Measurements from ENCODE around the gene TMPRSS3. TPM values are rescaled to one million over a fixed set of nuclear protein-coding genes. Genes with fewer than 3 reads are reported as not detected.

The TMPRSS3 gene
- total and polyA plus RNA-seq, 7 donors: 0.16 to 1.3 (median 0.60) TPM; not detected in 4

DNA sequence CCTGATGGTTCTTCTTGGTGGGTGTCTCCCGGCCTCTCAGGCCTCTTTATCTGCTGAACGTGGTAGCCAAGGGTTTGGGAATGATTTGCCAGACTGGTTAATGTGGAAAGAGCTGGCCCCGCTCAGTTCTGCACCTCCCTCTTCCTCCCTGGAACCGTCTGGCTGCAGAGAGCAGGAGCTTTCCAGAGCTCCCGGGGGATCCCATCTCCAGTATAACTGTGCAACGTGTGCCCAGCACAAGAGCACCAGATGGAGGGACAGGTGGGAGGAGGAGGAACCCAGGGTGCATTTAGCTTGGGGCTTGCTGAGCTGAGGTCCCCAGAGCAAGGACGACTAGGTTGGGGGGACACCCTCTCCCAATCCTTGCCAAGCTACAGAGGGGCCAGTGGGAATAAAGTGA lies 34.6 kb downstream of the TMPRSS3 start:
- Histone ChIP-seq H3K36me3 (no peaks in the 10 kb centered on the region), H3K27ac (no peak overlapping the region), H3K4me1 (no peaks in the 10 kb centered on the region), H3K9me3 (peaks cover 0 to 10% (median 3%) of the 10 kb centered on the region in 4 donors), H3K27me3 (peaks cover 0 to 48% (median 15%) of the 10 kb centered on the region in 3 donors), H3K4me3 (no peak overlapping the region)
- intact Hi-C loops (cut with DNase I): no loop called here
- DNase-seq: no peak
- TF ChIP-seq EP300 (IDR thresholded peaks at IDR 0.05): no peak
- 47 to 70% methylated on average over 7 of the region's 7 CpGs for WGBS, 2 donors

DNA sequence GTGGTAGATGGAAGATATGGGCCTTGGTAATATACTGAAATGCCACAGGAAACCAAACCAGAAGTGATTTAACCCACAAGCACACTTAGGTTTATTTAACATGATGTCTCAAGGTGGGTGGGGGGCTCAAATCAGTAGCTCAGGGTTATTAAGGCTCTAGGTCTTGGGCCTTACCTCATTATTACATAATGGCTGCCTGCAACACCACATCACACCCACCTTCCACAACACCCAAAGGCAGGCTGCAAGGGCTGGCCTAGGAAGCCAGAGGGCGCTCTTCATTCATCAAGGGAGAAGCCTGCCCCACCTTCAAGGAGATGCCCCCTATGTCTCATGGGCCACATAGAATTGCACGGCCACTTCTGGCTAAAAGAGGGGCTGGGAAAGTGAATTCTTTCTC lies 35.5 kb downstream of the TMPRSS3 start:
- no peak overlapping the region for H3K4me3 ChIP-seq
- H3K27me3 ChIP-seq: peaks cover 0 to 40% (median 15%) of the 10 kb centered on the region in 3 donors
- 82 to 87% methylated on average over 2 of the region's 2 CpGs for WGBS, 2 donors
- intact Hi-C loops (cut with DNase I): no loop called here
- H3K36me3 ChIP-seq: no peaks in the 10 kb centered on the region
- H3K9me3 ChIP-seq: peaks cover 0 to 10% (median 3%) of the 10 kb centered on the region in 4 donors
- H3K27ac ChIP-seq: no peak overlapping the region
- TF ChIP-seq POLR2AphosphoS5 (IDR thresholded peaks at IDR 0.05) (no peak), POLR2A (IDR thresholded peaks at IDR 0.05) (no peak), EP300 (IDR thresholded peaks at IDR 0.05) (no peak)
- TF ChIP-seq, protein P1, sequence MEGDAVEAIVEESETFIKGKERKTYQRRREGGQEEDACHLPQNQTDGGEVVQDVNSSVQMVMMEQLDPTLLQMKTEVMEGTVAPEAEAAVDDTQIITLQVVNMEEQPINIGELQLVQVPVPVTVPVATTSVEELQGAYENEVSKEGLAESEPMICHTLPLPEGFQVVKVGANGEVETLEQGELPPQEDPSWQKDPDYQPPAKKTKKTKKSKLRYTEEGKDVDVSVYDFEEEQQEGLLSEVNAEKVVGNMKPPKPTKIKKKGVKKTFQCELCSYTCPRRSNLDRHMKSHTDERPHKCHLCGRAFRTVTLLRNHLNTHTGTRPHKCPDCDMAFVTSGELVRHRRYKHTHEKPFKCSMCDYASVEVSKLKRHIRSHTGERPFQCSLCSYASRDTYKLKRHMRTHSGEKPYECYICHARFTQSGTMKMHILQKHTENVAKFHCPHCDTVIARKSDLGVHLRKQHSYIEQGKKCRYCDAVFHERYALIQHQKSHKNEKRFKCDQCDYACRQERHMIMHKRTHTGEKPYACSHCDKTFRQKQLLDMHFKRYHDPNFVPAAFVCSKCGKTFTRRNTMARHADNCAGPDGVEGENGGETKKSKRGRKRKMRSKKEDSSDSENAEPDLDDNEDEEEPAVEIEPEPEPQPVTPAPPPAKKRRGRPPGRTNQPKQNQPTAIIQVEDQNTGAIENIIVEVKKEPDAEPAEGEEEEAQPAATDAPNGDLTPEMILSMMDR (IDR thresholded peaks at IDR 0.05): no peak
- no peak for DNase-seq
- no peaks in the 10 kb centered on the region for H3K4me1 ChIP-seq

DNA sequence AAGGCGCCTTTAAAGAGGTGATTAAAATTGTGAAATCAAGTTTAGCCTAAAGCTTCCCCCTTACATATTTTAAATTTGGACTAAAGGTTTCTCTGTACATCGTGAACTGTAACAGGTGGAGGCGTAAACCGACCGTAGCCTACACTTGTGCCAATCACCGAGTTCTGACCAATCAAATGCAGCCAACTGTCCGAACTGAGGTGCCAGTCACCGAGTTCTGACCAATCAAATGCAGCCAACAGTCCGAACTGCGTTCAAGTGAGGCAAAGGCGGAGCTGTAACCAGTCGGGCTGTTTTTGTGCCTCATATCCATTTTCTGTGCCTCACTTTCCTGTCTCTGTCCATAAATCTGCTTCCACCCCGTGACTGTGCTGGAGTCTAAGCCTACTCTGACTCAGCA lies 36.9 kb downstream of the TMPRSS3 start:
- H3K27ac ChIP-seq: no peak overlapping the region
- DNase-seq: no peak
- no peak overlapping the region for H3K4me3 ChIP-seq
- H3K27me3 ChIP-seq: peaks cover 0 to 27% (median 15%) of the 10 kb centered on the region in 3 donors
- intact Hi-C loops (cut with DNase I): no loop called here
- TF ChIP-seq EP300 (IDR thresholded peaks at IDR 0.05) (no peak), POLR2A (IDR thresholded peaks at IDR 0.05) (no peak), POLR2AphosphoS5 (IDR thresholded peaks at IDR 0.05) (no peak)
- TF ChIP-seq, protein P1 (IDR thresholded peaks at IDR 0.05): no peak
- H3K36me3 ChIP-seq: no peaks in the 10 kb centered on the region
- peaks cover 0 to 13% (median 3%) of the 10 kb centered on the region in 4 donors for H3K9me3 ChIP-seq
- 87 to 90% methylated on average over 13 of the region's 13 CpGs for WGBS, 2 donors
- no peaks in the 10 kb centered on the region for H3K4me1 ChIP-seq

- Histone ChIP-seq H3K9me3 (peaks cover 0 to 13% (median 3%) of the 10 kb centered on the region in 4 donors), H3K27me3 (peaks cover 0 to 21% (median 15%) of the 10 kb centered on the region in 3 donors), H3K4me1 (no peaks in the 10 kb centered on the region), H3K4me3 (no peak overlapping the region), H3K27ac (no peak overlapping the region), H3K36me3 (no peaks in the 10 kb centered on the region)
- TF ChIP-seq EP300 (IDR thresholded peaks at IDR 0.05): no peak
- TF ChIP-seq, protein P1 (IDR thresholded peaks at IDR 0.05): no peak
- intact Hi-C loops (cut with DNase I): no loop called here
- no peak for DNase-seq
- WGBS, 2 donors: 95% methylated on average over 12 of the region's 12 CpGs
Measured at GRCh38 chr21:42358261-42358660, 37.6 kb downstream of the TMPRSS3 start.

GRCh38 chr21:42357307-42357706 lies 38.5 kb downstream of the TMPRSS3 start:
- no peak for DNase-seq
- peaks cover 0 to 15% (median 15%) of the 10 kb centered on the region in 3 donors for H3K27me3 ChIP-seq
- no peak overlapping the region for H3K4me3 ChIP-seq
- TF ChIP-seq, protein P1 (IDR thresholded peaks at IDR 0.05): no peak
- TF ChIP-seq EP300 (IDR thresholded peaks at IDR 0.05) (no peak), POLR2A (IDR thresholded peaks at IDR 0.05) (no peak)
- H3K27ac ChIP-seq: no peak overlapping the region
- H3K4me1 ChIP-seq: no peaks in the 10 kb centered on the region
- peaks cover 0 to 13% (median 3%) of the 10 kb centered on the region in 4 donors for H3K9me3 ChIP-seq
- WGBS, 2 donors: 38 to 61% methylated on average over 3 of the region's 3 CpGs
- intact Hi-C loops (cut with DNase I): no loop called here
- H3K36me3 ChIP-seq: no peaks in the 10 kb centered on the region
